PC-3 (cell line): Measurements from ENCODE around the gene MKRN3.

Experiments used
- EZH2 ChIP-seq: fragments of 300-600 bp; sonication (generic); IDR thresholded peaks from one replicate; pipeline ENCODE4 v1.6.1; 2017; ENCODE audit warnings: antibody characterized with exemption, mild to moderate bottlenecking, low read length; ENCODE audit not compliant: unreplicated experiment
- EZH2phosphoT487 ChIP-seq: fragments of 300-600 bp; sonication (generic); IDR thresholded peaks from 2 replicates; pipeline ENCODE4 v1.6.1; 2018; ENCODE audit warnings: mild to moderate bottlenecking, antibody characterized with exemption, low read length, borderline replicate concordance
- TF ChIP-seq, protein P1 (sequence below): fragments of 300-600 bp; sonication (generic); conservative IDR thresholded peaks from 2 replicates; pipeline ENCODE4 v1.5.1; 2017; ENCODE audit warnings: antibody characterized with exemption, low read depth, mild to moderate bottlenecking, low read length

DNA sequence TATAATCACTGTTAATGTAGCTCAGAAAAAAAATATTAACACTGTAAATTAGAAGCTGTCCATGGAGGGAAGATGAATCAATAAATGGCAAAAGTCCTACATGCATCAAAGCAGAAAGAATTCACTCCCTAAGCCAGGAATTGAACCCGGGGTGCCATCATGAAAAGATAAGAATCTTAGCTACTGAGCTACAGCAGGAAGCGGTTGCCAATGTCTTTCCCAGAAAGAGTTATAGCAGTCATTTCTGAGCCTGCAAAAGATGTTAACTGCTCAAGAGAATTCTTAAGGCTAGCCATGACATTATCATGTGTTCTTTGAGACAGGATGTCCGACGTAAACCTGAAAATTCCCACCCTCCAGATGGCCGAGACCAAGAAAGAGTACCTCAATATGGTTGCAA, 47.4 kb upstream of the MKRN3 start:
- TF ChIP-seq, protein P1, sequence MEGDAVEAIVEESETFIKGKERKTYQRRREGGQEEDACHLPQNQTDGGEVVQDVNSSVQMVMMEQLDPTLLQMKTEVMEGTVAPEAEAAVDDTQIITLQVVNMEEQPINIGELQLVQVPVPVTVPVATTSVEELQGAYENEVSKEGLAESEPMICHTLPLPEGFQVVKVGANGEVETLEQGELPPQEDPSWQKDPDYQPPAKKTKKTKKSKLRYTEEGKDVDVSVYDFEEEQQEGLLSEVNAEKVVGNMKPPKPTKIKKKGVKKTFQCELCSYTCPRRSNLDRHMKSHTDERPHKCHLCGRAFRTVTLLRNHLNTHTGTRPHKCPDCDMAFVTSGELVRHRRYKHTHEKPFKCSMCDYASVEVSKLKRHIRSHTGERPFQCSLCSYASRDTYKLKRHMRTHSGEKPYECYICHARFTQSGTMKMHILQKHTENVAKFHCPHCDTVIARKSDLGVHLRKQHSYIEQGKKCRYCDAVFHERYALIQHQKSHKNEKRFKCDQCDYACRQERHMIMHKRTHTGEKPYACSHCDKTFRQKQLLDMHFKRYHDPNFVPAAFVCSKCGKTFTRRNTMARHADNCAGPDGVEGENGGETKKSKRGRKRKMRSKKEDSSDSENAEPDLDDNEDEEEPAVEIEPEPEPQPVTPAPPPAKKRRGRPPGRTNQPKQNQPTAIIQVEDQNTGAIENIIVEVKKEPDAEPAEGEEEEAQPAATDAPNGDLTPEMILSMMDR, result no peak
- TF ChIP-seq EZH2phosphoT487, result no peak
- no peak for TF ChIP-seq EZH2
